Measurements from ENCODE around the gene ACTRT2.

DNA sequence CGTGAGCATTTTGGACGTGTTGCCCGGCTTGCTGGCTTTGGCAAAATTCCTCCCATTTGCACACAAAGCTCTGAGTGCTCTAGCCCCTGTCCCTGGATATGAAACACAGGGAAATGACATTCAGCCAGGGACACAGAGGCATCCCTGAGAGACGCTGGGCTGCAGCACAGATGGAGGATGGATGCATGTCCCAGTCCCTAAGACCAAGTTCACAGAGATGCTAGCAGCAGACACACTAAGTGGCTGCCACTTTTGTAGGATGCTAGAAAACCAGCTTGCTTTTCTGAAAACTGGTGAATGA lies 12.5 kb downstream of the ACTRT2 start:
- TF ChIP-seq POLR2A (IDR thresholded peaks at IDR 0.05; ENCODE audit: low read depth) (no peak), CTCF (IDR thresholded peaks at IDR 0.05) (no peak), EP300 (IDR thresholded peaks at IDR 0.05) (no peak)

All from esophagus muscularis mucosa (tissue), 4 donors.